Uterus (tissue), 4 donors: Measurements from ENCODE around the gene AFP. TPM values are rescaled to one million over a fixed set of nuclear protein-coding genes. Genes with fewer than 3 reads are reported as not detected.

Experiments
- DNase-seq, 2 donors: peaks; one replicate each; pipeline ENCODE4 v3.0.0-alpha.2; 2019 to 2020
- H3K27ac ChIP-seq, 2 donors: fragments of 200-600 bp; sonication (generic); 1 replicate in 1 of 2; 2 replicates in 1 of 2; pipeline ENCODE4 v1.5.1; 2016 to 2018
- H3K27me3 ChIP-seq, 2 donors: fragments of 200-600 bp; sonication (generic); one replicate each; pipeline ENCODE4 v1.5.1; 2018 to 2019; ENCODE audit warnings: control low read depth in 1 of 2
- H3K36me3 ChIP-seq, 2 donors: fragments of 200-600 bp; sonication (generic); one replicate each; pipeline ENCODE4 v1.5.1; 2019; ENCODE audit warnings: control low read depth in 1 of 2
- H3K4me1 ChIP-seq, 2 donors: fragments of 200-600 bp; sonication (generic); one replicate each; pipeline ENCODE4 v1.5.1; 2018 to 2019; ENCODE audit warnings: control low read depth in 1 of 2
- H3K4me3 ChIP-seq, 2 donors: fragments of 200-600 bp; sonication (generic); 1 replicate in 1 of 2; 2 replicates in 1 of 2; pipeline ENCODE4 v1.5.1; 2018 to 2019; ENCODE audit warnings: mild to moderate bottlenecking in 1 of 2
- H3K9me3 ChIP-seq, 2 donors: fragments of 200-600 bp; sonication (generic); one replicate each; pipeline ENCODE4 v1.5.1; 2019; ENCODE audit warnings: control low read depth in 1 of 2
- POLR2A ChIP-seq, 2 donors: fragments of 450-650 bp; IDR thresholded peaks; one replicate each; pipeline ENCODE4 v1.6.1; 2016; ENCODE audit warnings: antibody characterized with exemption in 2 of 2, mild to moderate bottlenecking in 1 of 2, moderate library complexity in 1 of 2
- intact Hi-C: fragments of 100-400 bp; cut with DNase I; formaldehyde crosslinking; loops from one replicate; pipeline ENCODE4 v1.15.1; 2023; ENCODE audit warnings: low total_unique reads
- total RNA-seq, 4 donors: library from RNA; depleted of rRNA in 3 of 4; stranded (reverse); fragments of >200 nt in 3 of 4; gene quantifications; one replicate each; pipeline versions ENCODE4 v1.1.0 to v1.2.4, GENCODE V29; 2014 to 2023
- TF ChIP-seq, protein P1 (sequence below), 4 experiments: fragments of 200-600 bp in 2 of 4; fragments of 450-650 bp in 2 of 4; sonication (generic) in 2 of 4; IDR thresholded peaks; one replicate each; pipeline ENCODE4 v1.5.1; 2016 to 2019; ENCODE audit warnings: antibody characterized with exemption in 4 of 4, mild to moderate bottlenecking in 2 of 4, moderate library complexity in 1 of 4
- donor health status: DM: yes; HTN: yes; CAD: no.

AFP gene
- total RNA-seq, 4 donors from 2014 or later = not detected

DNA sequence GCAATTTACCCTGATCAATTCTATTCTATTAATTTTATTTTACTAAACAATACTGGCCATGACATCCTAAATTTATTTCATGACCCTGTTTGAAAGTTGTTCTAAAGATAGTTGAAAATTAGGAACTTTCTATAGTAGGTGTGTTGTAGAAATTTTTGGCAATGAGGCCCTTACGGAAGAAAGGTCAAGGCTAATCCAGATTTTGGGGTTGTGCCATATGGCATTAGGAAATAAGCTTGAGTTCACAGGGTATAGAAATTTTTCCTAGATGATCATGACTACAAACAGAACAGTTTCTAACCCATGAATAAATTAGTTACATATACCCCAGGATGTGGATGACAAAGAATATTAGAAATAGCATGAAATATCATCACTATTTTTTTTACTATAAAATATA lies 39.7 kb upstream of the AFP start:
- Histone ChIP-seq H3K9me3 (no peaks in the 10 kb centered on the region), H3K36me3 (no peaks in the 10 kb centered on the region), H3K27me3 (no peaks in the 10 kb centered on the region), H3K27ac (no peak overlapping the region), H3K4me1 (no peaks in the 10 kb centered on the region), H3K4me3 (no peak overlapping the region)
- intact Hi-C loops = no loop called here
- TF ChIP-seq, protein P1, sequence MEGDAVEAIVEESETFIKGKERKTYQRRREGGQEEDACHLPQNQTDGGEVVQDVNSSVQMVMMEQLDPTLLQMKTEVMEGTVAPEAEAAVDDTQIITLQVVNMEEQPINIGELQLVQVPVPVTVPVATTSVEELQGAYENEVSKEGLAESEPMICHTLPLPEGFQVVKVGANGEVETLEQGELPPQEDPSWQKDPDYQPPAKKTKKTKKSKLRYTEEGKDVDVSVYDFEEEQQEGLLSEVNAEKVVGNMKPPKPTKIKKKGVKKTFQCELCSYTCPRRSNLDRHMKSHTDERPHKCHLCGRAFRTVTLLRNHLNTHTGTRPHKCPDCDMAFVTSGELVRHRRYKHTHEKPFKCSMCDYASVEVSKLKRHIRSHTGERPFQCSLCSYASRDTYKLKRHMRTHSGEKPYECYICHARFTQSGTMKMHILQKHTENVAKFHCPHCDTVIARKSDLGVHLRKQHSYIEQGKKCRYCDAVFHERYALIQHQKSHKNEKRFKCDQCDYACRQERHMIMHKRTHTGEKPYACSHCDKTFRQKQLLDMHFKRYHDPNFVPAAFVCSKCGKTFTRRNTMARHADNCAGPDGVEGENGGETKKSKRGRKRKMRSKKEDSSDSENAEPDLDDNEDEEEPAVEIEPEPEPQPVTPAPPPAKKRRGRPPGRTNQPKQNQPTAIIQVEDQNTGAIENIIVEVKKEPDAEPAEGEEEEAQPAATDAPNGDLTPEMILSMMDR (IDR thresholded peaks at IDR 0.05) = no peak
- TF ChIP-seq POLR2A (IDR thresholded peaks at IDR 0.05) = no peak
- no peak for DNase-seq

GRCh38 chr4:73396993-73397972 lies 38.7 kb upstream of the AFP start:
- no peak for TF ChIP-seq POLR2A (IDR thresholded peaks at IDR 0.05)
- TF ChIP-seq, protein P1 (IDR thresholded peaks at IDR 0.05) = no peak
- no peaks in the 10 kb centered on the region for H3K36me3 ChIP-seq
- H3K4me1 ChIP-seq = no peaks in the 10 kb centered on the region
- DNase-seq = no peak
- H3K9me3 ChIP-seq = no peaks in the 10 kb centered on the region
- intact Hi-C loops = no loop called here
- H3K27ac ChIP-seq = no peak overlapping the region
- H3K27me3 ChIP-seq = no peaks in the 10 kb centered on the region
- H3K4me3 ChIP-seq = no peak overlapping the region

GRCh38 chr4:73401412-73401811 lies 34.6 kb upstream of the AFP start:
- Histone ChIP-seq H3K27me3 (no peaks in the 10 kb centered on the region), H3K9me3 (no peaks in the 10 kb centered on the region), H3K36me3 (no peaks in the 10 kb centered on the region), H3K4me1 (no peaks in the 10 kb centered on the region), H3K4me3 (no peak overlapping the region), H3K27ac (no peak overlapping the region)
- DNase-seq = no peak
- intact Hi-C loops = no loop called here
- TF ChIP-seq, protein P1 (IDR thresholded peaks at IDR 0.05) = no peak
- no peak for TF ChIP-seq POLR2A (IDR thresholded peaks at IDR 0.05)

DNA sequence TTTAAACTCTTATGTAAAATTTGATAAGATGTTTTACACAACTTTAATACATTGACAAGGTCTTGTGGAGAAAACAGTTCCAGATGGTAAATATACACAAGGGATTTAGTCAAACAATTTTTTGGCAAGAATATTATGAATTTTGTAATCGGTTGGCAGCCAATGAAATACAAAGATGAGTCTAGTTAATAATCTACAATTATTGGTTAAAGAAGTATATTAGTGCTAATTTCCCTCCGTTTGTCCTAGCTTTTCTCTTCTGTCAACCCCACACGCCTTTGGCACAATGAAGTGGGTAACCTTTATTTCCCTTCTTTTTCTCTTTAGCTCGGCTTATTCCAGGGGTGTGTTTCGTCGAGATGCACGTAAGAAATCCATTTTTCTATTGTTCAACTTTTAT lies 32.0 kb upstream of the AFP start, which contains the start of gene ALB:
Gene ALB (plus strand): TSS at position 246 of the 400 bp plus-strand sequence. CDS start 41 bp downstream, at position 287.
- TF ChIP-seq POLR2A (IDR thresholded peaks at IDR 0.05) = no peak
- intact Hi-C loops = no loop called here
- H3K27ac ChIP-seq = no peak within 1 kb of the TSS
- no peaks in the 10 kb centered on the region for H3K27me3 ChIP-seq
- no peak for DNase-seq
- no peak within 1 kb of the TSS for H3K4me3 ChIP-seq
- H3K36me3 ChIP-seq = no peaks in the 10 kb centered on the region
- no peaks in the 10 kb centered on the region for H3K9me3 ChIP-seq
- H3K4me1 ChIP-seq = no peaks in the 10 kb centered on the region

DNA sequence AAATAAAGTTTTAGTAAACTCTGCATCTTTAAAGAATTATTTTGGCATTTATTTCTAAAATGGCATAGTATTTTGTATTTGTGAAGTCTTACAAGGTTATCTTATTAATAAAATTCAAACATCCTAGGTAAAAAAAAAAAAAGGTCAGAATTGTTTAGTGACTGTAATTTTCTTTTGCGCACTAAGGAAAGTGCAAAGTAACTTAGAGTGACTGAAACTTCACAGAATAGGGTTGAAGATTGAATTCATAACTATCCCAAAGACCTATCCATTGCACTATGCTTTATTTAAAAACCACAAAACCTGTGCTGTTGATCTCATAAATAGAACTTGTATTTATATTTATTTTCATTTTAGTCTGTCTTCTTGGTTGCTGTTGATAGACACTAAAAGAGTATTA lies 31.6 kb upstream of the AFP start:
- no peaks in the 10 kb centered on the region for H3K4me1 ChIP-seq
- no peaks in the 10 kb centered on the region for H3K27me3 ChIP-seq
- H3K27ac ChIP-seq = no peak overlapping the region
- no peak for DNase-seq
- no peak overlapping the region for H3K4me3 ChIP-seq
- no peaks in the 10 kb centered on the region for H3K9me3 ChIP-seq
- no peaks in the 10 kb centered on the region for H3K36me3 ChIP-seq
- TF ChIP-seq POLR2A (IDR thresholded peaks at IDR 0.05) = no peak
- TF ChIP-seq, protein P1 (IDR thresholded peaks at IDR 0.05) = no peak
- intact Hi-C loops = no loop called here
